CD4-positive, alpha-beta T cell treated with Interleukin-17A for 1 hour (primary cell): ENCODE results near the gene LCE3B.
"Not testable (repeated sequence)": the region's sequence is repeated elsewhere in the genome, so short reads cannot be mapped to it uniquely, and the experiment has no call there.

Experiments used
- DNase-seq: peaks from one replicate; pipeline ENCODE4 v3.0.0-alpha.2; 2020

Gene LCE3B, protein sequence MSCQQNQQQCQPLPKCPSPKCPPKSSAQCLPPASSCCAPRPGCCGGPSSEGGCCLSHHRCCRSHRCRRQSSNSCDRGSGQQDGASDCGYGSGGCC

DNA sequence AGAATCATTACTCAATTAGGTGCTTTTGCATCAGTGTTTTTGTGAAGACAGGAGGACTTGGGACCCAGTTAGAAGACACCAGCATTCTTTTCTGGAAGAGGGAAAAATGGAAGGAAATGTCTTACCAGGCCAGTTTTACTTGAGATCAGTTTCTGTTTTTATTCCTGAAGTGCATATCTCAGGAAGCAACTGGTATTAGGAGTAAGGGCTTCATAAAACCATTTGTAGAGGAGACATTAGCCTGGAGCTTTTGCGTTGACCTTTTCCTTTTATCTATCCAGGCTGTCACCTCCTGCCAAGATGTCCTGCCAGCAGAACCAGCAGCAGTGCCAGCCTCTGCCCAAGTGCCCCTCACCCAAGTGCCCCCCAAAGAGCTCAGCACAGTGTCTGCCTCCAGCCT is at the start of gene LCE3B:
TSS of gene LCE3B (plus strand) at position 301 of the 400 bp plus-strand sequence. CDS start at position 301, 0 bp downstream.
- no peak for DNase-seq

DNA sequence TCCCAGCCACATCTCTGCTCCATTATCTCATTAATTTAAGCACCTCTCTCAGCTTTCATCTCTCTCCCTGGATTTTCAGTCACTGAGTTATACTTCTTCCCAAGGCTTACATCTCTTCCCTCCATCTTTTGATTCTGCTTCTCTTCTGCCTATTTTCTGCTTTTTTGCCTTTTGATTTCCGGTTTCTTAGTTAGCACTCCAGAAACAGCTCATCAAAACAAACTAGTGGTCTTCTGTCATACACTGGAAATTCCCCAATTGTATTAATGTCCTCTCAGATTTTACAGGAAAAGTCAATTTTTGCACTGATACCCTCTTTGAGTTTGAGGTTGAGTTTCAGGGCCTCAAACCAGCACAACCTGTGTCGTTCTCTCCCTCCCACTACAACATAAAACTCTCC is 48.5 kb upstream of the LCE3B start:
- no peak for DNase-seq

DNA sequence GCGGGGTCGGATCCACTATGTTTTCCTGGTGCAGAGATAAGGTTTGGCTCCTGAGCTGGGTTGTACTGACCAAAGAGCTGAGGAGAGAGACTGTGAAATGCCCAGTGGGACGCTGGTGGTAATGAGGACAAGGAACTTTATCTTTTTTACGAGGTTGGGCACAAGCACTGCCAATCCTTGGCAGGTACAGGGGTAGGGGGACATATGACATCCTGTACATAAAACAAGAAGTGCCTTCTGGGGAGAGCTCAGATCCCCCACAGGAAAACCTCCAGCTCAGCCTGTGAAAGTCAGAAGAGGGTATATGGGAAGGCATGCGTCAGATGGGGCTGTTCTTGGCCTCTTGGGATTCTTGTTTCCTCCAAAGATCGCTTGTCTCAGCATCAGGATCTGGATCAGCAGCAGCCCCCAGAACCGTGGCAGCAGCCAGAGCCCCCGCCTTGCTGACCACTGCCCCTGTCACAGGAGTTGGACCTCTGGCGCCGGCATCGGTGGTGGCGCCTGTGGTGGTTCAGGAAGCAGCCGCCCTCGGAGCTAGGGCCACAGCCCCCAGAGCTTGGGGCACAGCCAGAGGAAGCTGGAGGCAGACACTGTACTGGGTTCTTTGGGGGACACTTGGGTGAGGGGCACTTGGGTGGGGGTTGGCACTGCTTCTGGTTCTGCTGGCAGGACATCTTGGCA is 47.9 kb upstream of the LCE3B start:
- DNase-seq, result no peak

DNA sequence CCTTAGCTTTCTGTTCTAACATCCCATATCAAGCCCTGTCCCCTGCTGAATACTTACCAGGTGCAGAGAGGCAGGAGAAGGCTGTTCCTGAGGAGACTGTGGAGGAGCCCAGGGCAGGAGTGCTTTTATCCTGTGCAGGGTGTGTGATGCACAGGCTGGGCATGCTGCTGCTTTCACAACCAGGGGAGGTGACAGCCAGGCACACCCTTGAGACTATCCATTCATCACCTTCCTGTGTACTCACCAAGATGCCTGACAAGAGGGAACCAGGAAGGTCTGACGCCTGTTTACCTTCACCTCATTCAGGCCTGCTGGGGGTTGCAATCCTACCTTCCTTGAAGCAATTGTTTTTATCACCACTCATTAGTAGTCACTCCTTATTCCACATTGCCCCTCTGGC is 46.9 kb upstream of the LCE3B start, which contains the start of gene LCE3E:
TSS of gene LCE3E (minus strand) at position 100 of the 400 bp plus-strand sequence. CDS start 572 bp downstream, outside the sequence.
- no peak for DNase-seq

DNA sequence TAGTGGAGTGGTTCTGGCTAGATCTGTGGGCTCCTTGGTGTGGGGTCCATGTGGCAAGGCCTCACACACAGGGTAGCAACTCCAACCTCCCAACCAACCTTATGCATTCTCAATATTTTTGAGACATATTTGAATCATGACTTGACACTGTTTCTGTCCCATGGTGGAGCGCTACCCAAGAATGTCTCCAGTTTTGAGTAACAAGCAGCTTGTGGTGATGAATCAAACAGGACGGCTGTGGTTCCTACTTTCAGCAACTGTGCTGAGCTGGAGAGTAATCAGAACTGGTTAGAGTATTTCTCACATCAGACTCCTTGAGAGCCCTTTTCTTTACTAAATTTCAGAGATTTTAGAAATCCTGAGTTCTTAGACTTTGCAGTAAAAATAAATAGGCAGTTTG is 36.4 kb upstream of the LCE3B start:
- DNase-seq, result no peak

DNA sequence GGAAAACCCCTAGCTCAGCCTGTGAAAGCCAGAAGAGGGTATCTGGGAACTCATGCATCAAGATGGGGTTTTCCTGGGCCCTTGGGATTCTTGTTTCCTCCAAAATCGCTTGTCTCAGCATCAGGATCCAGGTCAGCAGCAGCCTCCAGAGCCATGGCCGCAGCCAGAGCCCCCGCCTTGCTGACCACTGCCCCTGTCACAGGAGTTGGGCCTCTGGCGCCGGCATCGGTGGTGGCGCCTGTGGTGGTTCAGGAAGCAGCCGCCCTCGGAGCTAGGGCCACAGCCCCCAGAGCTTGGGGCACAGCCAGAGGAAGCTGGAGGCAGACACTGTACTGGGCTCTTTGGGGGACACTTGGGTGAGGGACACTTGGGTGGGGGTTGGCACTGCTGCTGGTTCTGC is 34.1 kb upstream of the LCE3B start:
- DNase-seq, result not testable (repeated sequence)

DNA sequence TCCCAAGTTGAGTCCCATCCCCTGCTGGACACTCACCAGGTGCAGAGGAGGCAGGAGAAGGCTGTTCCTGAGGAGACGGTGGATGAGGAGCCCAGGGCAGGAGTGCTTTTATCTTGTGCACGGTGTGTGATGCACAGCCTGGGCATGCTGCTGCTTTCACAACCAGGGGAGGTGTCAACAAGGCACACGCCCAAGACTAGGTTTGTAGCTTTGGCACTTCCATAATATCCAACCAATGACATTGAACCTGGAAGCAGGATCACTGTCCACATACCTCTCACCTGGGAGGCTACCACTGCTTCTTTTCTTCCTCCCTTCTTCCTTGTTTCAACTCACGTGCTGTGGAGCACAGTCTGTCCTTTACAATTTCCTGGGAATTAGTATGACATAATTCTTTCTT is 33.2 kb upstream of the LCE3B start, which contains the start of gene LCE3D:
TSS of gene LCE3D (minus strand) at position 84 of the 400 bp plus-strand sequence. CDS start 580 bp downstream, outside the sequence.
- DNase-seq, result no peak

DNA sequence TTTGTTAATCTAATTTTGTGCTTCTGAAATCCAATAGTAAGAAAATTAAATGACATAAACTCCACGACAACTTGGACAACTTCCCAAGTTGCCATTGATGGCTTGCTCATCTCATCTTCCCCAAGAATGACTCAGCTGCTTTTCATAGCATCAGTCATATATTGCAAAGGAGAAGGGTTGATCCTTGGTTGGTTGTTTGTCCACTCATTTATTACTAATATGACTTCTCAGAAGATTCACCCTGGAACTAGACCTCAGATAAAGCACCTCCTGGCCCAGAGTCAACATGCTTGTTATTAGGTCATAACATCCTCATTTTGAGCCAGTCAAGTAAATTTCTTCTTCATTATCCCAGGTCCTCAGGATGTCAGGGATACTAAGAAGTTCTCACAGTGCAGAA is 31.0 kb upstream of the LCE3B start:
- DNase-seq, result no peak

DNA sequence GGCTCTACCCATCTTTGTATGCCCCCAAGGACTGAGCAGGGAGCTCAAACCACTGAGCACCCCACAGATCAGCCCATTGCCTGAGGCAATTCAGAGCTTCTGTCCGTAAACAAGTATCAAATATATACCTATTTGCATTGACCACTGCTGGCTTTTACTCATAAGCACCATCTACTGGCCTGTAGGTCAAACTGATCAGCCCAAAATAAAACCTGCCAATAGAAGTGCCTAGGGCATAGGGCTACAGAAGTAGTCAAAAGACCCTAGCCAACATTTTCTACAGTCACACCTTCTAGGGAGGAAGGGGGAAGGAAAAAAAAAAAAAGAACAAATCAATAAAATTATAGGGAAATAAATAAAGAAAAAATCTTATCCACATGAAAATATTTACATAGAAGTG is 28.0 kb upstream of the LCE3B start:
- no peak for DNase-seq

DNA sequence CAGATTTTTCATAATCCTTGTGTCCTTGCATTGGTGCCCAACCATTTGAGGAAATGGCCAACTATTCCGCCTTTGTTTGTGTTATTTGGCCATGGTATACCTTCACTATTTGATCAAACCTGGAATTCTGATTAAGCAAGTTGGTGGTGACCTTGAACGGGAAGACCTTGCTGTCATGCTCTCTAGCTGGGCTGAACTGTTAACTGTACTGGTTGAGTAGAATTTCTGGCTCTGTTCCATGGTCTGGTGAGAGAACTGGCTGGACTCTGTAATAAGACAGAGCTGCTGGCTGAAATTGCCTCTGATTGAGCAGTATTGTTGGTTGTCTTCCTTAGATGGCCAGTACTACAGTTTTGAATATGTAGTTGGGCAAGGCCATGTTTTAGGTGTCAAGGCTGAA is 16.6 kb upstream of the LCE3B start:
- no peak for DNase-seq

DNA sequence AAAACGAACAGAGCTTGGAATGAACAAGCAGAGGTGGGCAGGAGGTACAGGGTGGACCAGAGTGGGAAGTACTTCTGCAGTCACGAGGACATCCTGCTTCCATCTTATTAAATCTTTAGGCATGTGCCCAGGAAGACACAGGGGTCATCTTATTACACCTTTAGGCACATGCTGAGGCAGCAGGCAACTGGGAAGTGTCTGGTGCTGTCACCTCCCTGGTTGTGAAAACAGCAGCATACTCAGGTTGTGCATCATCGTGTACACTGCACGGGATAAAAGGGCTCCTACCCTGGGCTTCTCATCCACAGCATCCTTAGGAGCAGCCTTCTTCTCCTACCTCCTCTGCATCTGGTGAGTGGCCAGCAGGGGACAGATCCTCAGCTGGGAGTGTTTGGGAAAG is 13.7 kb upstream of the LCE3B start, which contains the start of gene LCE3C:
TSS of gene LCE3C (plus strand) at position 301 of the 400 bp plus-strand sequence. CDS start 498 bp downstream, outside the sequence.
- no peak for DNase-seq

DNA sequence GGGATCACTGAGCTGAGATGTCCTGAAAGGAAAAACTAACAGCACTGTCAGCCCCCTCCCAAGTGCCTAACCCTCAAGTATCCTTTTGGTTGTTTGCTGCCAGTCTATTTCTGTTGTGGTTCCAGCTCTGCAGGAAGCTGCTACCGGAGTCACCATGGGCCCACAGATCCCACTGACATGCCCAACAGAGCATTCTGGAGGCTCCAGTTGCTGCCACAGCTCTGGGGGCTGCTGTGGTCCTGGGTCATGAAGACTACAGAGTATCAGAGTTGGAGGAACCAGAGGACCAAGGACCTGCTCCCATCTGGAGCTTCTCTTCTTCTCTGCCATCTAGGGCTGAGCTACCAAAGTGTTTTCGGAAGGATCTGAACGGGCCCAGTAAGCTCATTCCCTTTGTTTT is 8.4 kb downstream of the LCE3B start:
- no peak for DNase-seq

DNA sequence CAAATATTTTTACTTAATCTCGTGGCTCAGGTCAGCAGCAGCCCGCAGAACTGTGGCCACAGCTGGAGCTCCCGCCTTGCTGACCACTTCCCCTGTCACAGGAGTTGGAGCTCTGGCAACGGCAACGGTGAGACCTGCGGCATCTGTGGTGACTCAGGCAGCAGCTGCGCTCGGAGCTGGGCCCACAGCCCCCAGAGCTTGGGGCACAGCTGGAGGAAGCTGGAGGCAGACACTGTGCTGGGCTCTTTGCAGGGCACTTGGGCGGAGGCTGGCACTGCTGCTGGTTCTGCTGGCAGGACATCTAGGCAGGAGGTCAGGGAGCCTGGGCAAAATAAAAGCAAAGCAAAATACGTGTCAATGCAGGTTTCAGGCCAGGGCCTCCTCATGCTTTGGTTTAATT is 9.2 kb downstream of the LCE3B start, which contains the start of gene LCE3A:
TSS of gene LCE3A (minus strand) at position 301 of the 400 bp plus-strand sequence. CDS start at position 301, 0 bp downstream.
- DNase-seq, result no peak

DNA sequence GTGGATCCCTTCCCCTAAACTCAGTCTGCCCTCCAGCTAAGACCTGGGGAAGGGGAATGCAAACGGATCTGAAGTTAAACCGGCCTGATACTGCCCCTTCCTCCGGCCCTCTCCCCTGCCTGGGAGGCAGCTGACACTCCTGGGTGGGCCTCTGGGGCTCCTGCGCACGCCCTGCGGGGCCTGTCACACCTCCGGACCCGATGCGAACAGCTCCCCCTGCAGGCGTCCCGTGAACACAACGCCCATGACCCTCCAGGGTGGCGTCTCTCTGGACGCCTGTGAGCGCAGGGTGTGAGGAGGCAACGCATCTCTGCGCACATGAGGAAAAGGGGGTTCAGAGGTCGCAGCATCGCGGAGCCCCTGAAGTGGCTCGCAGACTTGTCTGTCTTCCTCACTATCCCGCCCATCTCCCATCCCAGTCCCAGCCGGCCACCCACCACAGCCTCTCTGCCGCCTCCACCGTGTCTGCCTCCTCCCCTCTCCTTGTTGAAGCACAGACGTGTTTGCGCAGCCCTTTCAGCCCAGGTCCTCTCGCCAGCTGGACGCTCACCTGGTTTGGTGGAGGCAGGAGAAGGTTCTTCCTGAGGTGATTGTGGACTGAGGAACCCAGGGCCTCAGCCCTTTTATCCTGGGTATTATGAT is 9.7 kb downstream of the LCE3B start:
- no peak for DNase-seq

DNA sequence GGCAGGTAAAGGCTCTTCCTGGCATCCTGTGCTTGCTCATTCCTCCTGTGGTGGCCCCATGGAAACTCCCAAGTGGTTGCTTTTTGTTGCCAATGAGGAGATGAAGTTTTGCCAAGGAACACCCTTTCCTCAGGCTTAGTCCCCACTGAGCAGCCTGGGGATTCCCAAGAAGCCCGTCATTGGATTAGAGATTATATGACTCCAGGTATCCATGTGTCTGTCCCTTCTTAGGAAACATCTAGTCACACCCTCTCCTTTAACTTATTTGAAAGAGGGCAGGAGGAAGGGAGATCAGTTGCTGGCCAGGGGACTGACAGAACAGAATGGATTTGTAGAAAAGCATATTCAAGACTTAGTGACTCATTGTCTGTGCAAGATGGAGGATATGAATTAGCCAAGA is 13.1 kb downstream of the LCE3B start:
- DNase-seq, result no peak

DNA sequence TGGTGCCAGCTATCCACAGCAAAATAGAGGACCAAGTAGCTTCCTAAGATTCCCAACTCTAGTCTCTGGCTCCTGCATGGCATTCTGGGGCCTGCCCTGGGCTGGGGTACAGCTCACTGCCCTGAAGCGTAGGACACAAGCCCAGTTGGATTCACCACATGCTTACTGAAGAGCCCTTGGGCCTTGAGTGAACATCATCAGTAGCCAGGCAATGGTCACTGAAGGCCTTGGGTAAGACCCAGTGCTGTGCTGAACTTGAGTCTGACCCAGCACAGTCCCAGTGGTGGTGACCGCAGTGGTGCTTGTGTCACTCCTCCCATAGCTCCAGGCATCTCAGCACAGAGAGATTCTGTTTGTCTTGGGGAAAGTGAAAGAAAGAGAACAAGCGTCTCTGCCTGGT is 17.0 kb downstream of the LCE3B start:
- no peak for DNase-seq

DNA sequence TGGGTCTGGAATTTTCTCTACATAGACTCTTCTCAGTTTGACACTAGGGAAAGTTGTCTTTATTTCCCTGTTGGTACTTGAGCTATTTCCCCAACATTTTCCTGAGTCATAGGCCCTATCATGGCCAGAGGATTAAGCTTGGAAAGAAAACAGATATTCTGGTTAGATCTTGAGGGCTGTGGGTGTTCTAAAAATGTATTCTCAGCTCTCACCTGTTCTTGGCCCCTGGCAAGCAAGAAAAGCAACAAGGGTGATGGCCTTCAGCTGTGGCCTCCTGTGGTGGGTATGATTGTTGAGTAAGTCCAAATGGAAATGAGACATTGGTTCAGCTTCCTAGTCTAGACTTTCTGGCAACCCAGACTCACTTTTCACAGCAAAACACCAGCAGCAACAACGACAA is 26.7 kb downstream of the LCE3B start:
- no peak for DNase-seq

DNA sequence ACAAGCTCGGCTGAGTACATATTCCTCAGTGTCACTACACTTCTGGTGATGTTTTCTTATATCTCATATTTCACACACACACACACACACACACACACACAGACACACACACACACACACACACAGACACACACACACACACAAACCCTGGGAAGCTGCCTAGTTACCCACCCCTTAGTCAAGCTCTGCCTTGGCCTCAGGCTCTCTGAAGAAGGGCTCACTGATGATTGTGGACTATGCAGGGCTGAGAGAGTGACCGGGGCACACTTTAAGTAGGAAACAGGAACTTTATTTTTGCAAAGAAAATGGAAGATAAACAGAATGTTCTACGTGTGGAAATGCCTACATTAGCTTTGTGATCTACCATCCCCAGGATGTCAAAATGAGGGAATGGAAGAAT is 30.3 kb downstream of the LCE3B start:
- DNase-seq, result no peak

DNA sequence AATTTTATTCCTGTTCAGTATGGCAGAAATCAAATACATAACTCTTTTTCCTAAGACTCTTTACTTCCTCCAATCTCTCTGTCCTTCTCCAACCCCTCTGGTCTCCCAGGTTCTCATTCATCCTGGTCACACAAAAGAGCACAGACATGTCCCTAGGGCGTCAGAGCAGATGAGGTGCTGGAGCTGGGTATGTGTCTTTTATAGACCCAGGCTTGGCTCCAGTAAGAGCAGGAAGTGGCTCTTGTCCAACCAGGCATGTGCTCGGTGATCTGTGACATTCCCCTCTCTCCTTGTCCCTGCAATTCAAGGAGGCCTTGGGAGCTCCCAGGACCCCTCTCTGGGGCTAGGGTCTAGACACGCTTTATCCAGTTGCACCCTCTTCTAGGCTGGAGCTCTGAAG is 31.5 kb downstream of the LCE3B start:
- no peak for DNase-seq

DNA sequence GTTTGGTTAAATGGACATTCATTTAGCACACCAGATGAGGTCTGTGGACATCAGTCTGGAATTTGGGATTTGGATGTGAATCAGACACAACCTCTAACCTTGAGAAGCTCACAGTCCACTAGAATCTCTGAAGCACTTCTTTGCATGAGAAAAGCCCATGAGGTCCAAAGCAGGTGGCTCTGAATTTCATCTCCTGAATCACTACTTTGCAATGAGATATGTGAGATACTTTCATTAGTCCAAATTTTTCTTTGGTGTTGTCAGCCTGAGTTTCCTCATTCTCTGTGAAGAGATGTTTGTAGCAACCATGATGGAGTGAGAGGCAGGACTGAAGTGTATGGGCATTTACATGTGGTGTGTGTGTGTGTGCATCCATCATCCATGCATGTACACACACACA is 33.0 kb downstream of the LCE3B start:
- no peak for DNase-seq

DNA sequence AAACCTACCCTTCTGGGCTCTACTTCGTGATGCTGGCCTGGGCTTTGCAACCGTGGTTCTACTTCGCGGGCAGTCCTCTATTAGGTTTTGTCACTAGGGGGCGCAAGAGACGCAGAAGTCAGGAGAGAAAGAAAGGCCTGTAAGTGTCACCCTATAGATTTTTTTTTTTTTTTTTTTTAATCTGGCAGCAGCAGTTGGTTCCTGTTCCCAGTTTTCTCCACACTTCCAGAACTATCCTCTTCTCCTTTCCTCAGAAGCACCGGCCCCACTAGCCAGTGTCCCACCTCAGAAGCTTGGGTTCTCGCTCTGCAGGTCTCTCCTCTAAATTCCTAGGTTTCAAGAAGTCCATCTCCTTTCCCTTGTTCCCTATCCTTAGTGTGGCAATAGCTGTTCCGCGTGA is 40.5 kb downstream of the LCE3B start:
- peak; percentile 56 for DNase-seq

DNA sequence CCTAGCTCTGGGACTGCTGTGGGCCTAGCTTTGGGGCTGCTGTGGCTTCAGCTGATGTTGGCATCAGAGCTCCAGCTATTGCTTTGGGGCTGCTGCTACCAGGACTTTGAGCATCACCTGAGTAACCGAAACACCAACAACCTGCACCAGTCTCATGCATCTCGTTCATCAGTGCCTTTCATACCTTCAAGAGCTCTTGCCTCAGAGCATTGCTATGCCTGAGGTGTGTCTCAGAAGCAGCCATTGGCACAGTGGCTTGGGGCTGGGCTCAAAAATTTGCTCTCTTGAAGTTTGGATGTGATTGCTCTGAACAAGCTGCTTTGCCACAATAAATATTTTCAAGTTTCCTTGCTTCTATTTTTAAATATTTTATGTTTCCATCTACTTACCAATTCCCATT is 42.8 kb downstream of the LCE3B start:
- no peak for DNase-seq

DNA sequence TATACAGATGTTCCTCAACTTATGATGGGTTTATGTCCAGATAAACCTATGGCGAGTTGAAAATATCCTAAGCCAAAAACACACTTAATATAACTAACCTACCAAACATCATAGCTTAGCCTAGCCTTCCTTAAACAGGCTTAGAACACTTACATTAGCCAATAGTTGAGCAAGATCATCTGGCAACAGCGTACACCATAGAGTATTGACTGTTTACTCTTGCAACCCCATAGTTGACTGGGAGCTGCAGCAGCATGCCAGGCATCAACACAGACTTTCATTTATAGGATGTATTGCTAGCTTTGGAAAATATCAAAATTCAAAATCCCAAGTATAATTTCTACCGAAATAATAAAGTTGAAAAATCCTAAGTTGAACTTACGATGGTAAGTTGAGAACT is 44.1 kb downstream of the LCE3B start:
- no peak for DNase-seq

DNA sequence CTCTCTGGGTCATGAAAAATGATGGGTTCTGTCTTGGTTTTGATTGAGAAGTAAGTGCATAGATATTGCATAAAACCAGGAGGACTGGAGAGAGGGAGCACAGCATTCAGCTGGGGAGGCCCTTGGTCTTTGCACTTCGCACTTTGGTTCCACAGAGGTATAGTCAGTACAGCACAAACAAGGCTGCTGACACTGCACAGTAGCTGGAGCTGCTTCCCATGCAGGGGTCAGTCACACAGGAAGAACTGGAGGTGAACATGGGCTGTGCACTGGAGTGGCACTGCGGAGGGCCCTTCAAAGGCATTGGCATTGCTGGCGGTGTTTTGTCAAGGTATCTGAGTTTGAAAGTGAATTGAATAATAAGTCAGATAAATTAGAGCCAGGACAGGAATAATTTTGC is 45.0 kb downstream of the LCE3B start:
- DNase-seq, result no peak
